ENCODE measurements around the gene SKI.

Gene SKI

GRCh38 chr1:2209400-2210083 is 18.6 kb upstream of the SKI start:
- DNase-seq (ENCODE audit: low read depth), result no peak

GRCh38 chr1:2210084-2210653 is 17.9 kb upstream of the SKI start:
- no peak for DNase-seq (ENCODE audit: low read depth)

- no peak for DNase-seq (ENCODE audit: low read depth)
Observed at GRCh38 chr1:2210786-2211185, 17.3 kb upstream of the SKI start.

GRCh38 chr1:2212274-2212531 is 15.9 kb upstream of the SKI start:
- DNase-seq (ENCODE audit: low read depth), result peak; percentile 22

GRCh38 chr1:2212532-2213491 is 15.3 kb upstream of the SKI start:
- DNase-seq (ENCODE audit: low read depth), result peak; percentile 95

GRCh38 chr1:2213576-2214505 is 14.3 kb upstream of the SKI start:
- peak; percentile 89 for DNase-seq (ENCODE audit: low read depth)

GRCh38 chr1:2214541-2215241 is 13.4 kb upstream of the SKI start:
- no peak for DNase-seq (ENCODE audit: low read depth)

GRCh38 chr1:2215329-2215728 is 12.8 kb upstream of the SKI start:
- DNase-seq (ENCODE audit: low read depth), result no peak

GRCh38 chr1:2215909-2216766 is 12.0 kb upstream of the SKI start:
- no peak for DNase-seq (ENCODE audit: low read depth)

- DNase-seq (ENCODE audit: low read depth), result no peak
Observed at GRCh38 chr1:2216767-2217058, 11.4 kb upstream of the SKI start.

GRCh38 chr1:2221271-2221670 is 6.8 kb upstream of the SKI start:
- no peak for DNase-seq (ENCODE audit: low read depth)

GRCh38 chr1:2224170-2224584 is 3.9 kb upstream of the SKI start:
- no peak for DNase-seq (ENCODE audit: low read depth)

- DNase-seq (ENCODE audit: low read depth), result no peak
Observed at GRCh38 chr1:2224631-2225428, 3.3 kb upstream of the SKI start.

GRCh38 chr1:2226525-2227345 is 1.4 kb upstream of the SKI start:
- no peak for DNase-seq (ENCODE audit: low read depth)

GRCh38 chr1:2227346-2228156 is 568 bp upstream of the SKI start:
- DNase-seq (ENCODE audit: low read depth), result peak; percentile 95

GRCh38 chr1:2228694-2229036 is 546 bp downstream of the SKI start:
- peak; percentile 45 for DNase-seq (ENCODE audit: low read depth)

- peak; percentile 63 for DNase-seq (ENCODE audit: low read depth)
Observed at GRCh38 chr1:2229037-2229864, 1.1 kb downstream of the SKI start.
